ENCODE results near the gene TKT. TPM values are rescaled to one million over a fixed set of nuclear protein-coding genes. Genes with fewer than 3 reads are reported as not detected.

TKT gene
- total and polyA plus RNA-seq, 2 donors from 2014 or later: 182 to 224 TPM

- Histone ChIP-seq H3K4me3 (ENCODE audit: low read length in 3 of 3) (no peak overlapping the region), H3K27ac (ENCODE audit: low read depth in 2 of 2, low read length in 2 of 2) (no peak overlapping the region), H3K9ac (ENCODE audit: low read length in 3 of 3) (no peak overlapping the region), H3K36me3 (ENCODE audit: control insufficient read depth in 2 of 3, insufficient read depth in 3 of 3, low read length in 3 of 3) (peaks cover 0 to 29% (median 12%) of the 10 kb centered on the region in 3 donors), H3K9me3 (ENCODE audit: control insufficient read depth in 2 of 3, insufficient read depth in 1 of 3, low read length in 3 of 3) (no peaks in the 10 kb centered on the region), H3K4me1 (ENCODE audit: control insufficient read depth in 2 of 3, insufficient read depth in 2 of 3, low read depth in 1 of 3, low read length in 3 of 3) (no peaks in the 10 kb centered on the region), H3K27me3 (ENCODE audit: control insufficient read depth, insufficient read depth, low read length) (no peaks in the 10 kb centered on the region)
- TF ChIP-seq, protein P1, sequence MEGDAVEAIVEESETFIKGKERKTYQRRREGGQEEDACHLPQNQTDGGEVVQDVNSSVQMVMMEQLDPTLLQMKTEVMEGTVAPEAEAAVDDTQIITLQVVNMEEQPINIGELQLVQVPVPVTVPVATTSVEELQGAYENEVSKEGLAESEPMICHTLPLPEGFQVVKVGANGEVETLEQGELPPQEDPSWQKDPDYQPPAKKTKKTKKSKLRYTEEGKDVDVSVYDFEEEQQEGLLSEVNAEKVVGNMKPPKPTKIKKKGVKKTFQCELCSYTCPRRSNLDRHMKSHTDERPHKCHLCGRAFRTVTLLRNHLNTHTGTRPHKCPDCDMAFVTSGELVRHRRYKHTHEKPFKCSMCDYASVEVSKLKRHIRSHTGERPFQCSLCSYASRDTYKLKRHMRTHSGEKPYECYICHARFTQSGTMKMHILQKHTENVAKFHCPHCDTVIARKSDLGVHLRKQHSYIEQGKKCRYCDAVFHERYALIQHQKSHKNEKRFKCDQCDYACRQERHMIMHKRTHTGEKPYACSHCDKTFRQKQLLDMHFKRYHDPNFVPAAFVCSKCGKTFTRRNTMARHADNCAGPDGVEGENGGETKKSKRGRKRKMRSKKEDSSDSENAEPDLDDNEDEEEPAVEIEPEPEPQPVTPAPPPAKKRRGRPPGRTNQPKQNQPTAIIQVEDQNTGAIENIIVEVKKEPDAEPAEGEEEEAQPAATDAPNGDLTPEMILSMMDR (IDR thresholded peaks at IDR 0.05; ENCODE audit: borderline replicate concordance, extremely low read depth, insufficient read depth): no peak
- FAIRE-seq (no peak), DNase-seq (no peak)
- intact Hi-C loops (cut with DNase I): no loop called here
These were observed 34.0 kb downstream of the TKT start for GRCh38 chr3:53221827-53222182.

GRCh38 chr3:53221345-53221744 is 34.5 kb downstream of the TKT start:
- intact Hi-C loops (cut with DNase I): no loop called here
- TF ChIP-seq, protein P1 (IDR thresholded peaks at IDR 0.05; ENCODE audit: borderline replicate concordance, extremely low read depth, insufficient read depth): no peak
- Histone ChIP-seq H3K9ac (ENCODE audit: low read length in 3 of 3) (no peak overlapping the region), H3K9me3 (ENCODE audit: control insufficient read depth in 2 of 3, insufficient read depth in 1 of 3, low read length in 3 of 3) (no peaks in the 10 kb centered on the region), H3K27me3 (ENCODE audit: control insufficient read depth, insufficient read depth, low read length) (no peaks in the 10 kb centered on the region), H3K27ac (ENCODE audit: low read depth in 2 of 2, low read length in 2 of 2) (no peak overlapping the region), H3K4me3 (ENCODE audit: low read length in 3 of 3) (no peak overlapping the region), H3K36me3 (ENCODE audit: control insufficient read depth in 2 of 3, insufficient read depth in 3 of 3, low read length in 3 of 3) (peaks cover 0 to 25% (median 9%) of the 10 kb centered on the region in 3 donors), H3K4me1 (ENCODE audit: control insufficient read depth in 2 of 3, insufficient read depth in 2 of 3, low read depth in 1 of 3, low read length in 3 of 3) (no peaks in the 10 kb centered on the region)
- FAIRE-seq (no peak), DNase-seq (no peak)

DNA sequence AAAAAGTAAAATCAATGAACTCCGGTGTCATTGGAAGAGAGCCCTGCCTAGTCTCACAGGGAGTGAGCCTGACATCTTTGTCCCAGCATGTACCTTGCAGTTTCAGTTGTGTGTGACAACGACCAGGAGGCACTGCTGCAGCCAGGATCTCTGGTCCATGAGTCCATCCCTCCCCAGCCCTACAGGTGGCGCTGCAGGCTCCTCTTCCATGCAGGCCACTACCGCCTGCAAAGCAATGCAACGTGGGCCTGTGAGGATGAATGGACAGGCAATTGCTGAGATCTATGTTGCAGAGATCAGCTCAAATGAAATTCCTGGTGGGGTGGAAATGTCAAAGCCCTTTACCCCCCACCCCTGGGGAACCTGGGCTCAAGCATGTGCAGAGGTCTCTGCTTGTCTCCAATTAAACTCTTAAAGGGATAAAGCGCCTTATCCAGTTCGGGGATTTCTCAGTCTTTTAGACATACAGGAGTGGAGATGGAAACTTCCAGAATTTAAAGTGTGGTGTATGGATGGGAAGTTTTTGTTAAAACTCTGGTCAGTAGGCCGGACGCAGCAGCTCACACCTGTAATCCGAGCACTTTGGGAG is 35.8 kb downstream of the TKT start:
- intact Hi-C loops (cut with DNase I): no loop called here
- peaks cover 0 to 11% (median 0%) of the 10 kb centered on the region in 3 donors for H3K36me3 ChIP-seq (ENCODE audit: control insufficient read depth in 2 of 3, insufficient read depth in 3 of 3, low read length in 3 of 3)
- no peaks in the 10 kb centered on the region for H3K4me1 ChIP-seq (ENCODE audit: control insufficient read depth in 2 of 3, insufficient read depth in 2 of 3, low read depth in 1 of 3, low read length in 3 of 3)
- FAIRE-seq (peak; percentile 61), DNase-seq (peak; percentile 80 to 92 (median 87))
- no peak overlapping the region for H3K4me3 ChIP-seq (ENCODE audit: low read length in 3 of 3)
- H3K9ac ChIP-seq (ENCODE audit: low read length in 3 of 3): no peak overlapping the region
- H3K9me3 ChIP-seq (ENCODE audit: control insufficient read depth in 2 of 3, insufficient read depth in 1 of 3, low read length in 3 of 3): no peaks in the 10 kb centered on the region
- no peak overlapping the region for H3K27ac ChIP-seq (ENCODE audit: low read depth in 2 of 2, low read length in 2 of 2)
- TF ChIP-seq, protein P1 (IDR thresholded peaks at IDR 0.05; ENCODE audit: borderline replicate concordance, extremely low read depth, insufficient read depth): peak; percentile 96
- H3K27me3 ChIP-seq (ENCODE audit: control insufficient read depth, insufficient read depth, low read length): no peaks in the 10 kb centered on the region

DNA sequence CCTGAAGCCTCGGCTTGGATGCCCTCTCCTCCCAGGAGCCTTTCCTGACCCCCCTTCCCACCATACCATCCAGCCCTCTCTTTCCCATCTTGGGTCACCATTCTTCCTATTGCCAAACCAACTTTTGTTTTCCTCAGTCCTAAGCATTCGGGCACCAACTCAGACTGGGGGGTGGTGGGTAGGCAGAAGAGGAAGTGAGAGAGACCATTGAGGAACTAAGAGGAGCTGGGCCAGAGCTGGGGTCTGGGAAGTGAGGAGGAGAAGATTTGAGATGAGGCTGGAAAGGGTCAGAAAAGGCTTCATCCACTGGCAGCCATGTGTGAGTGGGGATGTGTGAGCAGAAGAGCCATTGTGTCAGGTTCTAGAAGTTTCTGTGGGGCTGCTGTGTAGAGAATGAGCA is 37.7 kb downstream of the TKT start:
- Histone ChIP-seq H3K27me3 (ENCODE audit: control insufficient read depth, insufficient read depth, low read length) (no peaks in the 10 kb centered on the region), H3K4me3 (ENCODE audit: low read length in 3 of 3) (no peak overlapping the region), H3K36me3 (ENCODE audit: control insufficient read depth in 2 of 3, insufficient read depth in 3 of 3, low read length in 3 of 3) (no peaks in the 10 kb centered on the region), H3K9me3 (ENCODE audit: control insufficient read depth in 2 of 3, insufficient read depth in 1 of 3, low read length in 3 of 3) (no peaks in the 10 kb centered on the region), H3K9ac (ENCODE audit: low read length in 3 of 3) (no peak overlapping the region), H3K4me1 (ENCODE audit: control insufficient read depth in 2 of 3, insufficient read depth in 2 of 3, low read depth in 1 of 3, low read length in 3 of 3) (no peaks in the 10 kb centered on the region), H3K27ac (ENCODE audit: low read depth in 2 of 2, low read length in 2 of 2) (no peak overlapping the region)
- TF ChIP-seq, protein P1 (IDR thresholded peaks at IDR 0.05; ENCODE audit: borderline replicate concordance, extremely low read depth, insufficient read depth): no peak
- intact Hi-C loops (cut with DNase I): no loop called here
- no peak for FAIRE-seq
- DNase-seq: no peak

All from kidney (tissue), 14 donors.